HepG2 (cell line): Measurements from ENCODE around the gene ARL4D. TPM values are rescaled to one million over a fixed set of nuclear protein-coding genes. Genes with fewer than 3 reads are reported as not detected.
A peak's percentile ranks its signal among the peaks of the same experiment; 100 is the strongest.

Experiments used
- ATM ChIP-seq: fragments of 450-650 bp; IDR thresholded peaks from 2 replicates; pipeline ENCODE4 v1.7.1; 2017; ENCODE audit warnings: mild to moderate bottlenecking, borderline replicate concordance
- CEBPG ChIP-seq: IDR thresholded peaks from 2 replicates; pipeline ENCODE4 v1.6.1; 2016
- FOXK2 ChIP-seq: fragments of 450-650 bp; IDR thresholded peaks from 2 replicates; pipeline ENCODE4 v1.6.1; 2016
- HOXA5 ChIP-seq: sonication (generic); formaldehyde crosslinking; IDR thresholded peaks from 2 replicates; pipeline ENCODE4 v1.4.0; 2020; ENCODE audit warnings: missing genetic modification reagents
- HOXA9 ChIP-seq: sonication (generic); formaldehyde crosslinking; IDR thresholded peaks from 2 replicates; pipeline ENCODE4 v1.8.1; 2022; ENCODE audit warnings: missing genetic modification reagents, mild to moderate bottlenecking, moderate library complexity, borderline replicate concordance
- KLF9 ChIP-seq: IDR thresholded peaks from 2 replicates; pipeline ENCODE4 v1.6.1; 2016; ENCODE audit warnings: low read depth
- RXRB ChIP-seq: IDR thresholded peaks from 2 replicates; pipeline ENCODE4 v1.6.1; 2016; ENCODE audit warnings: borderline replicate concordance, missing genetic modification reagents, missing compliant biosample characterization
- TFDP2 ChIP-seq: sonication (generic); formaldehyde crosslinking; IDR thresholded peaks from 2 replicates; pipeline ENCODE4 v1.4.0; 2020; ENCODE audit warnings: missing genetic modification reagents
- ZFP90 ChIP-seq: sonication (generic); formaldehyde crosslinking; IDR thresholded peaks from 2 replicates; pipeline ENCODE4 v1.8.0; 2022; ENCODE audit warnings: missing genetic modification reagents, mild to moderate bottlenecking, inconsistent platforms, borderline replicate concordance
- ZNF788 ChIP-seq: sonication (generic); formaldehyde crosslinking; IDR thresholded peaks from 2 replicates; pipeline ENCODE4 v1.5.0; 2020; ENCODE audit warnings: mild to moderate bottlenecking, missing genetic modification reagents, borderline replicate concordance
- ZSCAN25 ChIP-seq: sonication (generic); formaldehyde crosslinking; IDR thresholded peaks from 2 replicates; pipeline ENCODE4 v1.8.0; 2022; ENCODE audit warnings: mild to moderate bottlenecking, missing genetic modification reagents
- polyA plus RNA-seq, 8 experiments: library from polyadenylated mRNA; depleted of rRNA in 3 of 8; stranded (reverse) in 7 of 8; unstranded in 1 of 8; fragments of >200 nt; fragmentation: Illumina TruSeq in 4 of 8; extraction: Trizol in 4 of 8; gene quantifications; 2 replicates each; pipeline versions ENCODE4 v1.2.1 to v1.2.3, GENCODE V29; 2011 to 2016; ENCODE audit warnings: low read depth in 4 of 8, missing spikeins in 1 of 8, mixed read lengths in 1 of 8; ENCODE audit not compliant: insufficient read depth in 1 of 8
- total RNA-seq, 5 experiments: library from RNA; depleted of rRNA; stranded (reverse); fragments of >200 nt; fragmentation: Illumina TruSeq; extraction: Trizol; gene quantifications; 2 replicates each; pipeline ENCODE4 v1.2.3, GENCODE V29; 2016; ENCODE audit warnings: low read depth in 1 of 5
- TF ChIP-seq, protein P1 (sequence below): IDR thresholded peaks from 2 replicates; pipeline ENCODE4 v1.6.1; 2018; ENCODE audit warnings: missing genetic modification reagents, mild to moderate bottlenecking, missing compliant biosample characterization
- TF ChIP-seq, protein P2 (sequence below): sonication (generic); formaldehyde crosslinking; IDR thresholded peaks from 2 replicates; pipeline ENCODE4 v1.4.0; 2020; ENCODE audit warnings: mild to moderate bottlenecking, missing genetic modification reagents
- TF ChIP-seq, protein P3 (sequence below): sonication (generic); formaldehyde crosslinking; IDR thresholded peaks from 2 replicates; pipeline ENCODE4 v1.5.1; 2020; ENCODE audit warnings: missing genetic modification reagents, mild to moderate bottlenecking, borderline replicate concordance
- TF ChIP-seq, protein P4 (sequence below): sonication (generic); formaldehyde crosslinking; IDR thresholded peaks from 2 replicates; pipeline ENCODE4 v1.5.1; 2020; ENCODE audit warnings: mild to moderate bottlenecking, missing genetic modification reagents, borderline replicate concordance

ARL4D gene
- total and polyA plus RNA-seq, 2 of the 13 experiments (the other 11 are each of a cell fraction or from before 2014, with no cell fraction given) = 9.0 to 25.9 TPM

DNA sequence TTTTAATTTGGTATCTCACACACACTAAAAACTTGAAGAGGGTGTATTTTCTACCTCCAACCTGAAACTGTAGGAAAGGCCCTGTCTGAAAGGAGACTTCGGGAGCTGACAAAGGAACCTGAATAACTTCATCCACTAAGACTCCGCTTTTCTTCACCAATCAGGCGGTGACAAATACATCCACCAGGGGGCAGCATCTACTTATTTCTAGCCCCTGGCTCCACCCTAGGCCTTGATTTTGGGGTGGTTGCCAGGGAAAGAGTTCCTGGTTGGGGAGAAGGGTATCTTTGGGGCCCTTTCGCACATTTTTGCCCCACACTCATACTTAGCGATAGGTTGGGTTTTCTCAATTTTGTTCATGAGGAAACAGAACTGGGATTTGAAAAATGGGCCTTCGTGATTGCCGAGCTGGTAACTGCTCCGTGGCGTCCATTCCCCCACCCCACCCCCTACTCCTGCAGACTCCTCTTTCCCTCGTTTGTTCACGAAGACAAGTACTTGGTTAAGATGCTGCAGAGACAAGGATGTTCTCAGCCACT is 4.8 kb upstream of the ARL4D start (continued):
- peak; percentile 15; the same call in 1 of the 2 replicates for TF ChIP-seq CEBPG (CRISPR knock-in tag)
- peak; percentile 66 for TF ChIP-seq RXRB (CRISPR knock-in tag)
- no peak for TF ChIP-seq TFDP2 (CRISPR knock-in tag)
- TF ChIP-seq HOXA5 = peak; percentile 84
- TF ChIP-seq ZSCAN25 (CRISPR knock-in tag) = 0 out of 2 replicates have a peak, but pooled peaks have one; percentile 32
- no peak for TF ChIP-seq ATM
- no peak for TF ChIP-seq ZFP90 (CRISPR knock-in tag)
- TF ChIP-seq, protein P1, sequence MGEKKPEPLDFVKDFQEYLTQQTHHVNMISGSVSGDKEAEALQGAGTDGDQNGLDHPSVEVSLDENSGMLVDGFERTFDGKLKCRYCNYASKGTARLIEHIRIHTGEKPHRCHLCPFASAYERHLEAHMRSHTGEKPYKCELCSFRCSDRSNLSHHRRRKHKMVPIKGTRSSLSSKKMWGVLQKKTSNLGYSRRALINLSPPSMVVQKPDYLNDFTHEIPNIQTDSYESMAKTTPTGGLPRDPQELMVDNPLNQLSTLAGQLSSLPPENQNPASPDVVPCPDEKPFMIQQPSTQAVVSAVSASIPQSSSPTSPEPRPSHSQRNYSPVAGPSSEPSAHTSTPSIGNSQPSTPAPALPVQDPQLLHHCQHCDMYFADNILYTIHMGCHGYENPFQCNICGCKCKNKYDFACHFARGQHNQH (CRISPR knock-in tag) = peak; percentile 77; the same call in 1 of the 2 replicates
- no peak for TF ChIP-seq KLF9 (CRISPR knock-in tag)
- no peak for TF ChIP-seq FOXK2
- TF ChIP-seq HOXA9 (CRISPR knock-in tag) = no peak
- TF ChIP-seq, protein P2, sequence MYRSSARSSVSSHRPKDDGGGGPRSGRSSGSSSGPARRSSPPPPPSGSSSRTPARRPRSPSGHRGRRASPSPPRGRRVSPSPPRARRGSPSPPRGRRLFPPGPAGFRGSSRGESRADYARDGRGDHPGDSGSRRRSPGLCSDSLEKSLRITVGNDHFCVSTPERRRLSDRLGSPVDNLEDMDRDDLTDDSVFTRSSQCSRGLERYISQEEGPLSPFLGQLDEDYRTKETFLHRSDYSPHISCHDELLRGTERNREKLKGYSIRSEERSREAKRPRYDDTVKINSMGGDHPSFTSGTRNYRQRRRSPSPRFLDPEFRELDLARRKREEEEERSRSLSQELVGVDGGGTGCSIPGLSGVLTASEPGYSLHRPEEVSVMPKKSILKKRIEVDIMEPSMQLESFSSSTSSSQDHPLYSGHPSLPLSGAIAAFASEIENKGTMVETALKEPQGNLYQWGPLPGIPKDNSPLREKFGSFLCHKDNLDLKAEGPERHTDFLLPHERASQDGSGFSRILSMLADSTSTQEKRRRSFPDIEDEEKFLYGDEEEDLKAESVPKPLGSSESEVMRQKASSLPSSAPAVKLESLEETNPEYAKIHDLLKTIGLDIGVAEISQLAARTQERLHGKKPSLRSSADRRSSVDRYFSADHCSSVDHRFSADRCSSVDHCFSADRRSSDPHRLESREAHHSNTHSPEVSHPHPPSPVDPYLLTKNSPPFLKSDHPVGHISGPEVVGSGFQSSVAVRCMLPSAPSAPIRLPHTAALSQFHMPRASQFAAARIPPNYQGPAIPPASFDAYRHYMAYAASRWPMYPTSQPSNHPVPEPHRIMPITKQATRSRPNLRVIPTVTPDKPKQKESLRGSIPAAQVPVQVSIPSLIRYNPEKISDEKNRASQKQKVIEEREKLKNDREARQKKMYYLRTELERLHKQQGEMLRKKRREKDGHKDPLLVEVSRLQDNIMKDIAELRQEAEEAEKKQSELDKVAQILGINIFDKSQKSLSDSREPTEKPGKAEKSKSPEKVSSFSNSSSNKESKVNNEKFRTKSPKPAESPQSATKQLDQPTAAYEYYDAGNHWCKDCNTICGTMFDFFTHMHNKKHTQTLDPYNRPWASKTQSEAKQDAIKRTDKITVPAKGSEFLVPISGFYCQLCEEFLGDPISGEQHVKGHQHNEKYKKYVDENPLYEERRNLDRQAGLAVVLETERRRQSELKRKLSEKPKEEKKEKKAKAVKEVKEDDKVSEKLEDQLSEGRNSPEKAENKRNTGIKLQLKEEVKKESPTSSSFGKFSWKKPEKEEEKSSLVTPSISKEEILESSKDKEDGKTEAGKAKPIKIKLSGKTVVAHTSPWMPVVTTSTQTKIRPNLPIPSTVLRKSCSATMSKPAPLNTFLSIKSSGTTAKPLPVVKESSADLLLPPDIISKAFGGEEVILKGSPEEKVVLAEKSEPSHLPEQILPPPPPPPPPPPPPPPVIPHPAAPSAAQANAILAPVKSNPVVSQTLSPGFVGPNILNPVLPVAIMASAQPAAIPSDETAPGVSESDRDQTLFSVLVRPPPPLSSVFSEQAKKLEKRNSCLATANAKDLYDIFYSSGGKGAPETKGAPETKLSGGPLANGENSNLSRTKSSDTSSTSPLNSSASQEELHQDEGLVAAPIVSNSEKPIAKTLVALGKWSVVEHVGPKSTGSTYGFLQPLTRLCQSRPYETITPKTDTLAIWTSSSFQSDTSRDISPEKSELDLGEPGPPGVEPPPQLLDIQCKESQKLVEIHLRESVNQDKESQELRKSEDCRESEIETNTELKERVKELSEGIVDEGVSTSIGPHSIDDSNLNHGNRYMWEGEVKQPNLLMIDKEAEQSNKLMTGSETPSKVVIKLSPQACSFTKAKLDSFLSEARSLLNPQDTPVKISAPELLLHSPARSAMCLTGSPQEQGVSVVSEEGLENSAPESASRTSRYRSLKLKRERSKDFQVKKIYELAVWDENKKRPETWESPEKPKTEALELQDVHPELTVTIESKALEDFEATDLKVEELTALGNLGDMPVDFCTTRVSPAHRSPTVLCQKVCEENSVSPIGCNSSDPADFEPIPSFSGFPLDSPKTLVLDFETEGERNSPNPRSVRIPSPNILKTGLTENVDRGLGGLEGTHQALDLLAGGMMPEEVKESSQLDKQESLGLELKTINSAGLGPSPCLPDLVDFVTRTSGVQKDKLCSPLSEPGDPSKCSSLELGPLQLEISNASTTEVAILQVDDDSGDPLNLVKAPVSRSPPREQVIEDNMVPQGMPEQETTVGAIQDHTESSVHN (CRISPR knock-in tag) = no peak
- peak; percentile 22; the same call in 1 of the 2 replicates for TF ChIP-seq ZNF788 (CRISPR knock-in tag)
- TF ChIP-seq, protein P3, sequence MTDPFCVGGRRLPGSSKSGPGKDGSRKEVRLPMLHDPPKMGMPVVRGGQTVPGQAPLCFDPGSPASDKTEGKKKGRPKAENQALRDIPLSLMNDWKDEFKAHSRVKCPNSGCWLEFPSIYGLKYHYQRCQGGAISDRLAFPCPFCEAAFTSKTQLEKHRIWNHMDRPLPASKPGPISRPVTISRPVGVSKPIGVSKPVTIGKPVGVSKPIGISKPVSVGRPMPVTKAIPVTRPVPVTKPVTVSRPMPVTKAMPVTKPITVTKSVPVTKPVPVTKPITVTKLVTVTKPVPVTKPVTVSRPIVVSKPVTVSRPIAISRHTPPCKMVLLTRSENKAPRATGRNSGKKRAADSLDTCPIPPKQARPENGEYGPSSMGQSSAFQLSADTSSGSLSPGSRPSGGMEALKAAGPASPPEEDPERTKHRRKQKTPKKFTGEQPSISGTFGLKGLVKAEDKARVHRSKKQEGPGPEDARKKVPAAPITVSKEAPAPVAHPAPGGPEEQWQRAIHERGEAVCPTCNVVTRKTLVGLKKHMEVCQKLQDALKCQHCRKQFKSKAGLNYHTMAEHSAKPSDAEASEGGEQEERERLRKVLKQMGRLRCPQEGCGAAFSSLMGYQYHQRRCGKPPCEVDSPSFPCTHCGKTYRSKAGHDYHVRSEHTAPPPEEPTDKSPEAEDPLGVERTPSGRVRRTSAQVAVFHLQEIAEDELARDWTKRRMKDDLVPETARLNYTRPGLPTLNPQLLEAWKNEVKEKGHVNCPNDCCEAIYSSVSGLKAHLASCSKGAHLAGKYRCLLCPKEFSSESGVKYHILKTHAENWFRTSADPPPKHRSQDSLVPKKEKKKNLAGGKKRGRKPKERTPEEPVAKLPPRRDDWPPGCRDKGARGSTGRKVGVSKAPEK = no peak
- TF ChIP-seq, protein P4, sequence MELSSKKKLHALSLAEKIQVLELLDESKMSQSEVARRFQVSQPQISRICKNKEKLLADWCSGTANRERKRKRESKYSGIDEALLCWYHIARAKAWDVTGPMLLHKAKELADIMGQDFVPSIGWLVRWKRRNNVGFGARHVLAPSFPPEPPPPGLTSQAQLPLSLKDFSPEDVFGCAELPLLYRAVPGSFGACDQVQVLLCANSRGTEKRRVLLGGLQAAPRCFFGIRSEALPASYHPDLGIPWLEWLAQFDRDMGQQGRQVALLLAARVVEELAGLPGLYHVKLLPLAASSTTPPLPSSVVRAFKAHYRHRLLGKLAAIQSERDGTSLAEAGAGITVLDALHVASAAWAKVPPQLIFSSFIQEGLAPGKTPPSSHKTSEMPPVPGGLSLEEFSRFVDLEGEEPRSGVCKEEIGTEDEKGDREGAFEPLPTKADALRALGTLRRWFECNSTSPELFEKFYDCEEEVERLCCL (CRISPR knock-in tag) = no peak
